NCI-H187 treated with DMSO at 0.1 percent for 48 hours (cell line): ENCODE results near the gene UVSSA.
A peak's percentile ranks its signal among the peaks of the same experiment; 100 is the strongest.

ENCODE experiments used
- DNase-seq: peaks from one replicate; lab custom pipeline; 2025; lab: John Stamatoyannopoulos, UW

The UVSSA gene

GRCh38 chr4:1348746-1349145, 1.7 kb downstream of the UVSSA start:
- no peak for DNase-seq

- no peak for DNase-seq
Measured at GRCh38 chr4:1349359-1350168, 2.6 kb downstream of the UVSSA start.

GRCh38 chr4:1350169-1350520, 3.1 kb downstream of the UVSSA start:
- no peak for DNase-seq

- peak; percentile 24 for DNase-seq
Measured at GRCh38 chr4:1351854-1352566, 5.0 kb downstream of the UVSSA start.

- DNase-seq, result no peak
Measured at GRCh38 chr4:1352567-1352900, 5.5 kb downstream of the UVSSA start.

GRCh38 chr4:1353186-1354055, 6.4 kb downstream of the UVSSA start:
- DNase-seq, result no peak

GRCh38 chr4:1354136-1354982, 7.4 kb downstream of the UVSSA start:
- DNase-seq, result no peak

- no peak for DNase-seq
Measured at GRCh38 chr4:1354983-1355275, 7.9 kb downstream of the UVSSA start.

- no peak for DNase-seq
Measured at GRCh38 chr4:1355378-1355777, 8.4 kb downstream of the UVSSA start.

- DNase-seq, result no peak
Measured at GRCh38 chr4:1356181-1356998, 9.4 kb downstream of the UVSSA start.

- no peak for DNase-seq
Measured at GRCh38 chr4:1357356-1358248, 10.6 kb downstream of the UVSSA start.

- no peak for DNase-seq
Measured at GRCh38 chr4:1358421-1359143, 11.6 kb downstream of the UVSSA start.

- peak; percentile 21 for DNase-seq
Measured at GRCh38 chr4:1359144-1359501, 12.1 kb downstream of the UVSSA start.

GRCh38 chr4:1359976-1360375, 13.0 kb downstream of the UVSSA start:
- no peak for DNase-seq

- DNase-seq, result no peak
Measured at GRCh38 chr4:1360423-1361283, 13.6 kb downstream of the UVSSA start.

GRCh38 chr4:1361431-1361830, 14.4 kb downstream of the UVSSA start:
- DNase-seq, result no peak

GRCh38 chr4:1362046-1362445, 15.0 kb downstream of the UVSSA start:
- DNase-seq, result no peak

- no peak for DNase-seq
Measured at GRCh38 chr4:1362521-1362920, 15.5 kb downstream of the UVSSA start.

- no peak for DNase-seq
Measured at GRCh38 chr4:1363513-1363912, 16.5 kb downstream of the UVSSA start.
